ENCODE data around the gene PTGIR. TPM values are rescaled to one million over a fixed set of nuclear protein-coding genes. Genes with fewer than 3 reads are reported as not detected.

PTGIR gene
- total RNA-seq, 4 donors from 2014 or later, result 4.8 to 10.2 (median 7.9) TPM

- DNase-seq (ENCODE audit: low spot score) (no peak), ATAC-seq (ENCODE audit: low FRiP score) (no peak)
- TF ChIP-seq CTCF (IDR thresholded peaks at IDR 0.05), result no peak
These were observed 15.1 kb downstream of the PTGIR start for GRCh38 chr19:46609511-46610412.

GRCh38 chr19:46608581-46609345 lies 16.1 kb downstream of the PTGIR start:
- ATAC-seq (ENCODE audit: low FRiP score) (no peak), DNase-seq (ENCODE audit: low spot score) (no peak)
- no peak for TF ChIP-seq CTCF (IDR thresholded peaks at IDR 0.05)

GRCh38 chr19:46608178-46608577 lies 16.7 kb downstream of the PTGIR start:
- ATAC-seq (ENCODE audit: low FRiP score), result no peak
- DNase-seq (ENCODE audit: low spot score), result no peak
- no peak for TF ChIP-seq CTCF (IDR thresholded peaks at IDR 0.05)

GRCh38 chr19:46607448-46607841 lies 17.4 kb downstream of the PTGIR start:
- ATAC-seq (ENCODE audit: low FRiP score), result no peak
- DNase-seq (ENCODE audit: low spot score), result no peak
- TF ChIP-seq CTCF (IDR thresholded peaks at IDR 0.05), result no peak

GRCh38 chr19:46606681-46607447 lies 18.0 kb downstream of the PTGIR start:
- no peak for ATAC-seq (ENCODE audit: low FRiP score)
- no peak for DNase-seq (ENCODE audit: low spot score)
- no peak for TF ChIP-seq CTCF (IDR thresholded peaks at IDR 0.05)

GRCh38 chr19:46606019-46606418 lies 18.9 kb downstream of the PTGIR start:
- DNase-seq (ENCODE audit: low spot score), result no peak
- ATAC-seq (ENCODE audit: low FRiP score), result no peak
- TF ChIP-seq CTCF (IDR thresholded peaks at IDR 0.05), result no peak

Data from omental fat pad (tissue), 4 donors.